RWPE1 (cell line): ENCODE data around the gene VPS26B.
"Not testable (repeated sequence)": the region's sequence is repeated elsewhere in the genome, so short reads cannot be mapped to it uniquely, and the experiment has no call there.

Source experiments
- CTCF ChIA-PET: fragments of 350-600 bp; sonication (Branson Sonifier 250); formaldehyde crosslinking; extraction: SDS; loops from one replicate; lab custom pipeline; 2021; lab: Yijun Ruan, JAX
- POLR2A ChIA-PET: fragments of 400-600 bp; formaldehyde crosslinking; extraction: SDS; loops from one replicate; lab custom pipeline; 2020; ENCODE audit warnings: antibody characterized with exemption; ENCODE audit not compliant: low non-redundant PET; lab: Yijun Ruan, JAX
- DNase-seq: peaks from one replicate; pipeline ENCODE4 v3.0.0; 2012; ENCODE audit warnings: low spot score
- H3K27ac ChIP-seq: fragments of 450-650 bp; 2 replicates; pipeline ENCODE4 v1.5.1; 2017
- CTCF ChIP-seq: fragments of 450-650 bp; conservative IDR thresholded peaks from 2 replicates; pipeline ENCODE4 v1.5.1; 2017; ENCODE audit warnings: low read depth, mild to moderate bottlenecking

The VPS26B gene

GRCh38 chr11:134223836-134224709 lies at the start of gene VPS26B, which contains the start of gene NCAPD3:
VPS26B (plus strand) TSS chr11:134224671; CDS start chr11:134225123, 452 bp downstream.
NCAPD3 (minus strand) TSS chr11:134223967; CDS start chr11:134223926, 41 bp downstream.
- CTCF ChIA-PET, result interaction anchor here (0.6 to 1.2 kb wide), 4 partner anchors 53 to 588 kb away, joined by 3 read pairs; no protein-coding TSS in a partner anchor
- TF ChIP-seq CTCF, result no peak
- POLR2A ChIA-PET, result interaction anchor here (0.9 to 1.1 kb wide), 3 partner anchors 10 to 27 kb away, joined by 3 to 4 read pairs (median 3); no protein-coding TSS in a partner anchor
- DNase-seq, result peak; percentile 96
- peak within 1 kb of the TSS; percentile 86 for H3K27ac ChIP-seq

GRCh38 chr11:134176284-134176683 lies 48.2 kb upstream of the VPS26B start:
- ChIA-PET CTCF (no interaction called here), POLR2A (no interaction called here)
- H3K27ac ChIP-seq, result no peak overlapping the region
- DNase-seq, result no peak
- no peak for TF ChIP-seq CTCF

- TF ChIP-seq CTCF, result no peak
- H3K27ac ChIP-seq, result no peak overlapping the region
- POLR2A ChIA-PET, result no interaction called here
- DNase-seq, result no peak
- CTCF ChIA-PET, result no interaction called here
These were observed 46.3 kb upstream of the VPS26B start for GRCh38 chr11:134178032-134178674.

GRCh38 chr11:134181707-134182106 lies 42.8 kb upstream of the VPS26B start:
- no peak for TF ChIP-seq CTCF
- ChIA-PET POLR2A (no interaction called here), CTCF (no interaction called here)
- no peak overlapping the region for H3K27ac ChIP-seq
- peak; percentile 8 for DNase-seq

GRCh38 chr11:134188092-134188491 lies 36.4 kb upstream of the VPS26B start:
- CTCF ChIA-PET, result interaction anchor here (0.6 kb wide), 2 partner anchors 69 to 476 kb away, joined by 3 to 4 read pairs; no protein-coding TSS in a partner anchor
- POLR2A ChIA-PET, result not testable (repeated sequence)

GRCh38 chr11:134196756-134197155 lies 27.7 kb upstream of the VPS26B start:
- TF ChIP-seq CTCF, result no peak
- POLR2A ChIA-PET, result no interaction called here

More at GRCh38 chr11:134188092-134188491, 36.4 kb upstream of the VPS26B start:
- not testable (repeated sequence) for DNase-seq, H3K27ac ChIP-seq

More at GRCh38 chr11:134196756-134197155, 27.7 kb upstream of the VPS26B start:
- no peak for DNase-seq
- CTCF ChIA-PET, result interaction anchor here (0.6 kb wide), 1 partner anchor 128 kb away, joined by 3 read pairs; no protein-coding TSS in a partner anchor
- no peak overlapping the region for H3K27ac ChIP-seq
